Ovary (tissue), 9 donors: ENCODE results near the gene RNF125. TPM values are rescaled to one million over a fixed set of nuclear protein-coding genes. Genes with fewer than 3 reads are reported as not detected.

ENCODE experiments used
- DNase-seq, 5 donors: peaks; one replicate each; pipeline ENCODE4 v3.0.0-alpha.2; 2019 to 2020
- H3K27ac ChIP-seq, 2 donors: fragments of 200-600 bp; one replicate each; pipeline versions ENCODE4 v1.5.1 to v1.8.0; 2019 to 2022
- H3K27me3 ChIP-seq: fragments of 200-600 bp; one replicate; pipeline ENCODE4 v1.8.0; 2022
- H3K36me3 ChIP-seq: fragments of 200-600 bp; sonication (generic); one replicate; pipeline ENCODE4 v1.5.1; 2019
- H3K4me1 ChIP-seq: one replicate; pipeline ENCODE4 v1.8.1; 2013; ENCODE audit warnings: mild to moderate bottlenecking, moderate library complexity; ENCODE audit not compliant: insufficient read depth
- H3K4me3 ChIP-seq: fragments of 200-600 bp; sonication (generic); one replicate; pipeline ENCODE4 v1.5.1; 2017
- H3K9me3 ChIP-seq, 2 donors: fragments of 200-600 bp in 1 of 2; sonication (generic) in 1 of 2; one replicate each; pipeline versions ENCODE4 v1.5.1 to v1.8.1; 2013 to 2019; ENCODE audit warnings: mild to moderate bottlenecking in 1 of 2, moderate library complexity in 1 of 2
- EP300 ChIP-seq: sonication (generic); formaldehyde crosslinking; IDR thresholded peaks from one replicate; pipeline ENCODE4 v1.6.1; 2017; ENCODE audit warnings: antibody characterized with exemption
- POLR2A ChIP-seq: fragments of 450-650 bp; IDR thresholded peaks from one replicate; pipeline ENCODE4 v1.6.1; 2017; ENCODE audit warnings: antibody characterized with exemption, mild to moderate bottlenecking, moderate library complexity
- WGBS, 3 donors: extraction: QIAGEN DNeasy Blood & Tissue Kit in 1 of 3; methylation state at CpG; one replicate each; pipeline versions ENCODE4 v1.1.5 to v1.1.7; 2013 to 2017; 5-methylcytosine and 5-hydroxymethylcytosine counted together
- intact Hi-C, 4 donors: fragments of 100-400 bp; cut with DNase I; formaldehyde crosslinking; loops; one replicate each; pipeline versions ENCODE4 v1.11.0 to v1.15.1; 2022 to 2023
- polyA plus RNA-seq, 2 donors: library from polyadenylated mRNA; stranded (reverse); fragments of 200-250 nt in 1 of 2; fragments of 350-450 nt in 1 of 2; fragmentation: Illumina TruSeq in 1 of 2; extraction: RNeasy Lipid Tissue Mini Kit (QIAGEN cat#74804) in 1 of 2; gene quantifications; one replicate each; pipeline ENCODE4 v1.2.3, GENCODE V29; 2013 to 2014
- total RNA-seq, 7 donors: library from RNA; depleted of rRNA in 2 of 7; stranded (reverse); fragments of >200 nt in 2 of 7; fragmentation: NEBNext Ultra II Directional in 3 of 7; extraction: Animal tissue kit (Norgen Biotek cat#: 25700) in 3 of 7; gene quantifications; one replicate each; pipeline versions ENCODE4 v1.1.0 to v1.2.4, GENCODE V29; 2016 to 2023
- TF ChIP-seq, protein P1 (sequence below), 3 donors: fragments of 450-650 bp in 2 of 3; fragments of 200-600 bp in 1 of 3; IDR thresholded peaks; one replicate each; pipeline versions ENCODE4 v1.5.1 to v1.8.0; 2016 to 2022; ENCODE audit warnings: antibody characterized with exemption in 3 of 3, mild to moderate bottlenecking in 1 of 3
- donor health status: DM: no; HTN: no; CAD: no; lungs with moderate emphysema.
- donor health status: DM: no; HTN: no; CAD: no.
- donor health status: Bipolar disorder and iron deficiency.
- donor health status: DM: yes; HTN: yes; CAD: no.
- donor health status: DM: no; HTN: no; CAD: no.
- donor health status: DM: yes; HTN: yes; CAD: no.

Gene RNF125
- total and polyA plus RNA-seq, 9 donors, result 0.86 to 9.3 (median 1.9) TPM

DNA sequence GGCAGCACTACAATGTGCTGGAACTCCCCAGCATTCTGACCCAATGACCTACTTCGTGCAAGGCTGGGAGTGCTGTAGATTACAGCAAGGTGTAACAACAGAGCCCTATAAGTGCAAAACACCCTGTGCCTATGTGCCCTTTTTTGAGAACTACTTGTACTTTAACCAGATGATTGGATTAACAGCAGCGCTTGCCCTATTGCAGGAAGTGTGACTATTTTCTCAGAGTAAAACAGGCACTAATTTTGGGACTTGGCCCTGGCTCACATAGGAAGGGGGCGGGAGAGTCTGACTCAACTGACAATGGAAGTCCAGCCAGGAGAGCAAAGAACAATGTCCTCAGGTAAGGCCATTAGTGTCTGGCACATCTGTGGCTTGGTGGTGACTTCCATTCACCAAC is 35.6 kb upstream of the RNF125 start:
- intact Hi-C loops, result loop anchor here in 1 of 4 donors (5.0 kb wide), 1 partner anchor 51 kb away; no protein-coding TSS in a partner anchor

DNA sequence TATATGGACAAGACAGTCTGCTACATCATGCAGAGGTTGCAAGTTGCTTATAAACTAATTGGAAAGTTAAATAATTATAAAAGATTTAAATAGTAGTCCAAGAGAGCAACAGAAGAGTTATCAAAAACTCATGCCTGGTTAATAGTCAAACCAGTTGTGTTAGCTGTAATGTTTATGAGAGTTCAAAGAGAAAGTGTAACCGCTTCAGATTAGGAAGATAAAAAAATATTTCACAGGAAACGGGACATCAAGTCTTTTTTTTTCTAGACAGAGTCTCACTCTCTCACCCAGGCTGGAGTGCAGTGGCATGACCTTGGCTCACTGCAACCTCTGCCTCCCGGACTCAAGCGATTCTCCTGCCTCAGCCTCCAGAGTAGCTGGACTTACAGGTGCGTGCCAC is 34.6 kb upstream of the RNF125 start:
- no peak for DNase-seq
- no peak overlapping the region for H3K4me3 ChIP-seq
- no peaks in the 10 kb centered on the region for H3K36me3 ChIP-seq
- 78 to 84% (median 79%) methylated on average over 5 of the region's 5 CpGs for WGBS, 3 donors
- intact Hi-C loops, result loop anchor here in 1 of 4 donors (5.0 kb wide), 1 partner anchor 52 kb away; no protein-coding TSS in a partner anchor
- H3K27me3 ChIP-seq, result no peaks in the 10 kb centered on the region
- TF ChIP-seq EP300, result no peak
- TF ChIP-seq POLR2A, result no peak
- TF ChIP-seq, protein P1, sequence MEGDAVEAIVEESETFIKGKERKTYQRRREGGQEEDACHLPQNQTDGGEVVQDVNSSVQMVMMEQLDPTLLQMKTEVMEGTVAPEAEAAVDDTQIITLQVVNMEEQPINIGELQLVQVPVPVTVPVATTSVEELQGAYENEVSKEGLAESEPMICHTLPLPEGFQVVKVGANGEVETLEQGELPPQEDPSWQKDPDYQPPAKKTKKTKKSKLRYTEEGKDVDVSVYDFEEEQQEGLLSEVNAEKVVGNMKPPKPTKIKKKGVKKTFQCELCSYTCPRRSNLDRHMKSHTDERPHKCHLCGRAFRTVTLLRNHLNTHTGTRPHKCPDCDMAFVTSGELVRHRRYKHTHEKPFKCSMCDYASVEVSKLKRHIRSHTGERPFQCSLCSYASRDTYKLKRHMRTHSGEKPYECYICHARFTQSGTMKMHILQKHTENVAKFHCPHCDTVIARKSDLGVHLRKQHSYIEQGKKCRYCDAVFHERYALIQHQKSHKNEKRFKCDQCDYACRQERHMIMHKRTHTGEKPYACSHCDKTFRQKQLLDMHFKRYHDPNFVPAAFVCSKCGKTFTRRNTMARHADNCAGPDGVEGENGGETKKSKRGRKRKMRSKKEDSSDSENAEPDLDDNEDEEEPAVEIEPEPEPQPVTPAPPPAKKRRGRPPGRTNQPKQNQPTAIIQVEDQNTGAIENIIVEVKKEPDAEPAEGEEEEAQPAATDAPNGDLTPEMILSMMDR (IDR thresholded peaks at IDR 0.05), result no peak
- no peak overlapping the region for H3K27ac ChIP-seq
- H3K4me1 ChIP-seq, result no peaks in the 10 kb centered on the region
- H3K9me3 ChIP-seq, result no peaks in the 10 kb centered on the region

More for the DNA sequence above, 35.6 kb upstream of the RNF125 start:
- Histone ChIP-seq H3K4me3 (no peak overlapping the region), H3K36me3 (no peaks in the 10 kb centered on the region), H3K9me3 (no peaks in the 10 kb centered on the region), H3K27ac (no peak overlapping the region), H3K27me3 (no peaks in the 10 kb centered on the region), H3K4me1 (no peaks in the 10 kb centered on the region)
- TF ChIP-seq POLR2A (no peak), EP300 (no peak)
- TF ChIP-seq, protein P1 (IDR thresholded peaks at IDR 0.05), result no peak
- no peak for DNase-seq
- WGBS, 3 donors, result 67 to 69% (median 68%) methylated on average over 3 of the region's 3 CpGs

GRCh38 chr18:31990823-31991222 is 27.8 kb upstream of the RNF125 start:
- Histone ChIP-seq H3K4me3 (no peak overlapping the region), H3K9me3 (no peaks in the 10 kb centered on the region), H3K27ac (no peak overlapping the region), H3K4me1 (no peaks in the 10 kb centered on the region), H3K36me3 (no peaks in the 10 kb centered on the region), H3K27me3 (no peaks in the 10 kb centered on the region)
- no peak for DNase-seq
- TF ChIP-seq, protein P1 (IDR thresholded peaks at IDR 0.05), result no peak
- TF ChIP-seq POLR2A, result no peak
- no peak for TF ChIP-seq EP300
- intact Hi-C loops, result no loop called here
- 92 to 96% (median 94%) methylated on average over 2 of the region's 2 CpGs for WGBS, 3 donors

DNA sequence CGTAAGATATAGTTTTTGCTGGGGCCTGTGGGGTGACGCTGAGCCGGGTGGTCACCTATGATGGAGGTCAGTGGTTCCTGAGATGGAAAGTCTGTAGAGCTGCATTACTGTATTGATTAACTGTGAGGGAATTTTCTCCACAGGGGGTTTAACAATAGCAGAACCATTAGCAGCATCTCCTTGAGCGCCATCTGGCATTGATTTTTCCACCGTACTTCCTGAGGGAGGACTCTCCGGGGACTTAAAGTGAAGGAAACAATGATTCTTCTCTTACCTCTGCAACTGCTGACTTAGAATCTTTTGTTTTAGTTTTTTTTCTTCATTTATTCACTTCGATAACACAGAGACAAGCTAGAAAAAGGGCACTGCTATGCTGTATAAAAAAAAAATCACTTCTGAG is 22.6 kb upstream of the RNF125 start:
- WGBS, 3 donors, result 80 to 84% (median 84%) methylated on average over 7 of the region's 7 CpGs
- Histone ChIP-seq H3K27ac (no peak overlapping the region), H3K4me3 (no peak overlapping the region), H3K4me1 (no peaks in the 10 kb centered on the region), H3K36me3 (no peaks in the 10 kb centered on the region), H3K27me3 (no peaks in the 10 kb centered on the region), H3K9me3 (no peaks in the 10 kb centered on the region)
- intact Hi-C loops, result no loop called here
- DNase-seq, result no peak
- TF ChIP-seq EP300 (no peak), POLR2A (no peak)
- TF ChIP-seq, protein P1 (IDR thresholded peaks at IDR 0.05), result no peak
